GM19328 (cell line): ENCODE data around the gene OTOP1.
"Not testable (repeated sequence)": the region's sequence is repeated elsewhere in the genome, so short reads cannot be mapped to it uniquely, and the experiment has no call there.

ENCODE experiments used
- ATAC-seq: cut with Tn5 transposase; IDR thresholded peaks from one replicate; pipeline ENCODE4 v1.9.1; 2021; ENCODE audit warnings: mild to moderate bottlenecking, moderate library complexity; ENCODE audit not compliant: unreplicated experiment

The OTOP1 gene

DNA sequence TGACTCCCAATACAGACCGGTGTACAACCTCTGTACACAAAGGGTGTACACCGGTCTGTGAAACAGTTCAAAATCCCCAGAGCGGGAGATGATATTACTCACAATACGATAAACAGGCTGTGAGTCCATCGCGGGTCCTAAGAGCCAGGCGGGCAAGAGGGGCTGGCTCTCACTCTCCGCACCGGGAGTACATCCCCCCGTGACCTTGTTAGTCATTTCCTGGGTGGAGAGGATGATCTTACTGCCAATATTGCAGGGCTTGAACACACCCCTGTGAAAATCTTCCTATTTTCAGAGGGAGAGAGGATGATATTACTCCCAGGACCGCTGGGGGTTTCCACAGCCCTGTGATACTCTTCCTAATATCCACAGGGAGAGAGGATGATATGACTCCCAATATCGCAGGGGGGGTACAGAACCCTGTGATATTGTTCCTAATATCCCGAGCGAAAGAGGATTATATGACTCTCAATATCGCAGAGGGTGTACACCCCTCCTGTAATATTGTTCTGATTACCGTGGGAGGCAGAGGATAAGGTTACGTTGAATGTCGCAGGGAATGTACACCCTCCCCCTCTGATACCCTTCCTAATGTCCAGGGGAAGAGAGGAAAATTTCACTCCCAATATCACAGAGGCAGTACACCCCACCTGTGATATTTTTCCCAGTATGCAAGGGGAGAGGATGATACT lies 60.9 kb downstream of the OTOP1 start:
- not testable (repeated sequence) for ATAC-seq

DNA sequence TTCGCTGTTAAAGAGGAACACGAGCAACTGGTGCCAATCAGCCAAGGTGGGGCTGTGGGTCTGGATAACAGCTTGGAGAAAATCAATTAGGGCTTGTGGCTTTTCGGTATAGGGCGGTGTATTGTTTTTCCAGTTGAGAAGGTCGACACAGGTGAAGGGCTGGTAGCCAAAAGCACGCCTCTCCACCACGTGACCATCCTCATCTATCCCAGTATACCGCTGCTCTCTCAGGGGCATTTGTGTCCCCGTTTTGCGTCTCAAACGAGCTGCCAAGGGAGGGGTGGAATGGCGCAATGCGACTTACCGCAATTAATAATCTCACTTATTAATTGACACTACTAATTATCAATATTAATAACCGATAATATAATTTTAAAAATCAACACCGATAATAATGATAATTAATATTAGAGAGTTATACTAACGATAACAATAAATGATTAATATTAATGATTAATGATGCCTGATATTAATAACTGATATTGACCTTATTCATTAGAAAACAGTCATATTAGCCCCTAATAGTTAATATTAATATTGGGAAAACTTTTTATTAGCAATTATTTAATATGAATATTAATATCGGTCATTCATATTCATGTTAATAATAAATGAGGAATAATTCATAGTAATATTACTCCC lies 62.1 kb downstream of the OTOP1 start:
- ATAC-seq, result not testable (repeated sequence)

GRCh38 chr4:4162186-4162585 lies 64.5 kb downstream of the OTOP1 start:
- not testable (repeated sequence) for ATAC-seq

- not testable (repeated sequence) for ATAC-seq
Measured at GRCh38 chr4:4160956-4161665, 65.6 kb downstream of the OTOP1 start.

GRCh38 chr4:4145622-4146021 lies 81.1 kb downstream of the OTOP1 start:
- not testable (repeated sequence) for ATAC-seq

GRCh38 chr4:4143376-4143775 lies 83.4 kb downstream of the OTOP1 start:
- ATAC-seq, result not testable (repeated sequence)

DNA sequence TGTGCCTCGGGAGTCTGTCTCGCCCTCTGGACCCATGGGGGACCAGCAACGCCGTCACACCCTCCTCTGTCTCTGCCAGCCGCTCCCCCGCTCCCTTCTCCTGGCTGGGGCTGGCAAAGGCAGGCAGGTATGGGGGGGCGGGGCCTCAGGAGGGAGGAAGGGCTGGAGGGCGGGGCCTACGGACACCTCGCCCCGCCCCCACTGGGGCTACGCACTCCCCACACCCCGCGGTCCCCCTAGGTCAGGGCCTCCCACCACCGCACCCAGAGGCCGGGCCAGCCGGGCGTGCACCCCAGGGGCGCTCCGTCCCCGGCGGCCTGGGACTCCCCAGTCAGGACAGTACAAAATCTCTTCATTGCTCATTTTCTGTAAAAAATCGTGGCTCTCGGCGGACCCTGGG lies 84.0 kb downstream of the OTOP1 start:
- ATAC-seq, result not testable (repeated sequence)

- ATAC-seq, result not testable (repeated sequence)
Measured at GRCh38 chr4:4141186-4141585, 85.5 kb downstream of the OTOP1 start.
